Adrenal gland (tissue), 12 donors: ENCODE measurements around the gene GPRASP2. TPM values are rescaled to one million over a fixed set of nuclear protein-coding genes. Genes with fewer than 3 reads are reported as not detected.
A peak's percentile ranks its signal among the peaks of the same experiment; 100 is the strongest.
"Not testable (repeated sequence)": the region's sequence is repeated elsewhere in the genome, so short reads cannot be mapped to it uniquely, and the experiment has no call there.

ENCODE experiments used
- DNase-seq, 7 donors: peaks; one replicate each; pipeline ENCODE4 v3.0.0-alpha.2; 2019 to 2020
- H3K27ac ChIP-seq, 5 donors: fragments of 200-600 bp; sonication (generic) in 4 of 5; 1 replicate in 3 of 5; 2 replicates in 2 of 5; pipeline versions ENCODE4 v1.5.1 to v1.8.0; 2016 to 2020; ENCODE audit warnings: mild to moderate bottlenecking in 1 of 5
- H3K27me3 ChIP-seq: fragments of 200-600 bp; 2 replicates; pipeline ENCODE4 v1.8.0; 2021
- H3K36me3 ChIP-seq, 2 donors: fragments of 200-600 bp; replicated peaks in 1 of 2; 1 replicate in 1 of 2; 2 replicates in 1 of 2; pipeline versions ENCODE4 v1.5.1 to v1.8.0; 2018 to 2022
- H3K4me1 ChIP-seq, 2 donors: fragments of 200-600 bp; replicated peaks in 1 of 2; 1 replicate in 1 of 2; 2 replicates in 1 of 2; pipeline versions ENCODE4 v1.5.1 to v1.8.0; 2018 to 2021
- H3K4me3 ChIP-seq, 4 donors: fragments of 200-600 bp; sonication (generic) in 3 of 4; one replicate each; pipeline ENCODE4 v1.5.1; 2016 to 2018
- H3K9me3 ChIP-seq, 3 donors: fragments of 200-600 bp; sonication (generic) in 1 of 3; replicated peaks in 1 of 3; 1 replicate in 2 of 3; 2 replicates in 1 of 3; pipeline versions ENCODE4 v1.5.1 to v1.8.0; 2016 to 2021
- POLR2A ChIP-seq, 2 donors: fragments of 450-650 bp; IDR thresholded peaks; one replicate each; pipeline ENCODE4 v1.6.1; 2017; ENCODE audit warnings: antibody characterized with exemption in 2 of 2, mild to moderate bottlenecking in 2 of 2, moderate library complexity in 1 of 2
- WGBS, 4 donors: extraction: QIAGEN DNeasy Blood & Tissue Kit in 2 of 4; methylation state at CpG; one replicate each; pipeline versions ENCODE4 v1.1.5 to v1.1.7; 2013 to 2017; 5-methylcytosine and 5-hydroxymethylcytosine counted together
- intact Hi-C, 2 donors: fragments of 100-400 bp; cut with DNase I; formaldehyde crosslinking; loops; one replicate each; pipeline versions ENCODE4 v1.14.1 to v1.15.0; 2022 to 2023
- polyA plus RNA-seq, 3 donors: library from polyadenylated mRNA; stranded (reverse); fragments of 200-250 nt in 2 of 3; fragments of 350-450 nt in 1 of 3; fragmentation: Illumina TruSeq in 1 of 3; extraction: RNeasy Lipid Tissue Mini Kit (QIAGEN cat#74804) in 1 of 3; gene quantifications; one replicate each; pipeline ENCODE4 v1.2.3, GENCODE V29; 2013 to 2014
- total RNA-seq, 9 donors: library from RNA; depleted of rRNA in 4 of 9; stranded (reverse); fragments of >200 nt in 4 of 9; fragments of 120-200 nt in 1 of 9; fragmentation: NEBNext Ultra II Directional in 1 of 9; extraction: Animal tissue kit (Norgen Biotek cat#: 25700) in 1 of 9; gene quantifications; one replicate each; pipeline versions ENCODE4 v1.1.0 to v1.2.4, GENCODE V29; 2013 to 2023
- TF ChIP-seq, protein P1 (sequence below), 6 experiments: fragments of 450-650 bp in 4 of 6; fragments of 200-600 bp in 2 of 6; sonication (generic) in 1 of 6; IDR thresholded peaks; 1 replicate in 5 of 6; 2 replicates in 1 of 6; pipeline versions ENCODE4 v1.5.1 to v1.8.0; 2016 to 2021; ENCODE audit warnings: antibody characterized with exemption in 6 of 6, mild to moderate bottlenecking in 2 of 6, moderate library complexity in 1 of 6
- donor health status: healthy with polysubstance abuse.
- donor health status: Bipolar disorder and iron deficiency.
- donor health status: DM: yes; HTN: yes; CAD: no.
- donor health status: DM: no; HTN: no; CAD: no.
- donor health status: DM: no; HTN: no; CAD: no.
- donor health status: DM: yes; HTN: yes; CAD: no.

The GPRASP2 gene
- total and polyA plus RNA-seq, 12 donors = 6.9 to 58.9 (median 20.7) TPM

DNA sequence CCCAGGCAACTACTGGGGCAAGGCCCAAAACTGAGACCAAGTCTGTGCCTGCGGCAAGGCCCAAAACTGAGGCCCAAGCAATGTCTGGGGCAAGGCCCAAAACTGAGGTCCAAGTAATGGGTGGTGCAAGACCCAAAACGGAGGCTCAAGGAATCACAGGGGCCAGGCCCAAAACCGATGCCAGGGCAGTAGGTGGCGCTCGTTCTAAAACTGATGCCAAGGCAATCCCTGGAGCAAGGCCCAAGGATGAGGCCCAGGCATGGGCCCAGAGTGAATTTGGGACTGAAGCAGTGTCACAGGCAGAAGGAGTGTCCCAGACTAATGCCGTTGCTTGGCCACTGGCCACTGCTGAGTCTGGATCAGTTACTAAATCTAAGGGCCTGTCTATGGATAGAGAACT lies 2.7 kb downstream of the GPRASP2 start:
- WGBS, 4 donors = 62 to 82% (median 81%) methylated on average over 3 to 6 of the region's 6 CpGs; no CpG with 5 or more reads in 1 of the 4 donors
- Histone ChIP-seq H3K4me3 (no peak overlapping the region), H3K9me3 (no peaks in the 10 kb centered on the region), H3K27ac (no peak overlapping the region), H3K27me3 (peaks cover 4% of the 10 kb centered on the region), H3K36me3 (no peaks in the 10 kb centered on the region), H3K4me1 (peaks cover 0 to 4% of the 10 kb centered on the region in 2 donors)
- no peak for TF ChIP-seq POLR2A (IDR thresholded peaks at IDR 0.05)
- TF ChIP-seq, protein P1, sequence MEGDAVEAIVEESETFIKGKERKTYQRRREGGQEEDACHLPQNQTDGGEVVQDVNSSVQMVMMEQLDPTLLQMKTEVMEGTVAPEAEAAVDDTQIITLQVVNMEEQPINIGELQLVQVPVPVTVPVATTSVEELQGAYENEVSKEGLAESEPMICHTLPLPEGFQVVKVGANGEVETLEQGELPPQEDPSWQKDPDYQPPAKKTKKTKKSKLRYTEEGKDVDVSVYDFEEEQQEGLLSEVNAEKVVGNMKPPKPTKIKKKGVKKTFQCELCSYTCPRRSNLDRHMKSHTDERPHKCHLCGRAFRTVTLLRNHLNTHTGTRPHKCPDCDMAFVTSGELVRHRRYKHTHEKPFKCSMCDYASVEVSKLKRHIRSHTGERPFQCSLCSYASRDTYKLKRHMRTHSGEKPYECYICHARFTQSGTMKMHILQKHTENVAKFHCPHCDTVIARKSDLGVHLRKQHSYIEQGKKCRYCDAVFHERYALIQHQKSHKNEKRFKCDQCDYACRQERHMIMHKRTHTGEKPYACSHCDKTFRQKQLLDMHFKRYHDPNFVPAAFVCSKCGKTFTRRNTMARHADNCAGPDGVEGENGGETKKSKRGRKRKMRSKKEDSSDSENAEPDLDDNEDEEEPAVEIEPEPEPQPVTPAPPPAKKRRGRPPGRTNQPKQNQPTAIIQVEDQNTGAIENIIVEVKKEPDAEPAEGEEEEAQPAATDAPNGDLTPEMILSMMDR (IDR thresholded peaks at IDR 0.05) = no peak
- peak in 4 of 7 donors; percentile 16 to 57 (median 21) for DNase-seq
- intact Hi-C loops = no loop called here

DNA sequence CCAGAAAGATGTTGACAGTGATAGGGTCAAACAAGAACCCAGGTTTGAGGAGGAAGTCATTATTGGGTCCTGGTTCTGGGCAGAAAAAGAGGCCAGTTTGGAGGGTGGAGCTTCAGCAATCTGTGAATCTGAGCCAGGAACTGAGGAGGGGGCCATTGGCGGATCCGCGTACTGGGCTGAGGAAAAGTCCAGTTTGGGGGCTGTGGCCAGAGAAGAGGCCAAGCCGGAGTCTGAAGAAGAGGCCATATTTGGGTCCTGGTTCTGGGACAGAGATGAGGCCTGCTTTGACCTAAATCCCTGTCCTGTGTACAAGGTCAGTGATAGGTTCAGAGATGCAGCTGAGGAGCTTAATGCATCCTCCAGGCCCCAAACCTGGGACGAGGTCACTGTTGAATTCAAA lies 3.7 kb downstream of the GPRASP2 start:
- TF ChIP-seq, protein P1 (IDR thresholded peaks at IDR 0.05) = no peak
- TF ChIP-seq POLR2A (IDR thresholded peaks at IDR 0.05) = no peak
- Histone ChIP-seq H3K9me3 (no peaks in the 10 kb centered on the region), H3K27ac (no peak overlapping the region), H3K36me3 (no peaks in the 10 kb centered on the region), H3K27me3 (peaks cover 4% of the 10 kb centered on the region), H3K4me3 (no peak overlapping the region), H3K4me1 (peaks cover 0 to 4% of the 10 kb centered on the region in 2 donors)
- 84 to 97% (median 94%) methylated on average over 3 to 5 of the region's 5 CpGs for WGBS, 4 donors
- no peak for DNase-seq
- intact Hi-C loops = no loop called here

DNA sequence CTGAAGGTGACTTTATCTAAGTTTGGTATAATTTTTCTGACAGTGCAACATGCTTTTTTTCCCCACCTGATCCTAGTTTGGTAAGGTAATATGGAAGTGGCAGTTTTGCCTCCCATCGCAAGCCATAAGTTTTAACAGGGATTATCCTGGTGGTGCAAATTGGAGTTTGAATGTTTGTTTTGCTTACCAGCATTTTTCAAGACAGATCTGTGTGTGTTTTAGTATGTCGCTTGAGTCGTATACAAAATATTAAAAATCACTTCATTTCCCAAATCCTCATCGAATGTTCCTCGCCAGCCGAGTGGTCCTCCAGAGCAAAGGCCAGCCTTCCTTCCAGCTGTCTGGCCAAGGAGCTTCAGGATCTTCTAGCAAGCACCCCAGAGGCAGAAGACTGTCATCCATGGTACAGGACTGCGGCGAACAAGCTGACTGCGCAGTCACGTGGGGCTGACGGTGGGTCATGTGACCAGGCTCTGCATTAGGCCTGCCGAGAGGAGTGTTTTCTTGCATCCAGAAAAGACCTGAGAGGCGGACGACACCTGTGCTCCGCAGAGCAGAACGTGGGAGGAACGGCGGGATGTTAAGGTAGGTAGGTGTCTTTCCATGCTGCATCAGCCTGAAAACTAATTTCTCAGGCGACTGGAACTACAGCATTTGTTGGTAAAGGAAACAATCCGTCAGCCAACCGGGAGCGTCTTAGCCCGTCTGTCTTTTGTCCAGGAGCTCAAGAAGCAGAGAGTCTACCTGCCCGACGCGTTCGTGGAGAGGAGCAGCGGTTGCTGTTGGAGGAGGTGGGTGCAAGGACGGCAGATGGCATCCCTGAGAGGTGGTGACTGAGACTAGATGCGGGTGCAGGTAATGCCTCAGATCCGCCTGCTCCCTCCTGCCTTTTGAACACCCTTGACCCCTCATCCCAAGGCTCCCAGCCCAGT lies 8.3 kb downstream of the GPRASP2 start, which contains the start of gene GPRASP3:
Gene GPRASP3, plus strand, starts transcription at position 507 of the 932 bp plus-strand sequence. CDS start 28,253 bp downstream, outside the sequence.
- H3K4me1 ChIP-seq = no peaks in the 10 kb centered on the region
- intact Hi-C loops = no loop called here
- peak; percentile 57 to 90 (median 70) for DNase-seq
- no peak within 1 kb of the TSS for H3K27ac ChIP-seq
- no peaks in the 10 kb centered on the region for H3K27me3 ChIP-seq
- WGBS, 4 donors = 11 to 45% (median 27%) methylated on average over 20 to 31 of the region's 31 CpGs
- H3K4me3 ChIP-seq = peak within 1 kb of the TSS in 2 of 4 donors; percentile 6 to 41
- no peaks in the 10 kb centered on the region for H3K9me3 ChIP-seq
- TF ChIP-seq POLR2A (IDR thresholded peaks at IDR 0.05) = peak in 1 of 2 donors; percentile 4
- TF ChIP-seq, protein P1 (IDR thresholded peaks at IDR 0.05) = no peak
- H3K36me3 ChIP-seq = no peaks in the 10 kb centered on the region

DNA sequence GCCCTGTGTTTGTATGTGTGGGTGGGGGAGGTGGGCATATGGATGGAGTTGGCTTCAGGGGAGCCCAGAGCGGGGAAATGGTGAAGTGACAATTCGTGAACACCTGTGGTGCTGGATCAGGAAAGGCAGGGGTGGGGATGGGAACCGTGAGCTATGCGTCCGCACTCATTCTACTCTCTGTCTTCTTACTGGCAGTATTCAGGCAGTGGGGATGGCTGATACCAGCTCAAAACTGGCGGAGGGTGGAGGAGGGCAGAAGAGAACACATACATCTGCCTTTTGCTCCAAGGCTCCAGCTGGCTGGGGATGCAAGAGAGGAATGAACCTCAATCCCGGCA lies 8.9 kb downstream of the GPRASP2 start:
- DNase-seq, H3K36me3 ChIP-seq, intact Hi-C loops, H3K27ac ChIP-seq, H3K27me3 ChIP-seq, H3K9me3 ChIP-seq, H3K4me1 ChIP-seq: not testable (repeated sequence)
- peak overlapping the region in 1 of 4 donors; percentile 41 for H3K4me3 ChIP-seq
- 61 to 70% (median 65%) methylated on average over 6 to 7 of the region's 7 CpGs for WGBS, 4 donors
